Nephron progenitor cell (in vitro differentiated cells): ENCODE data around the gene MEI1.
A peak's percentile ranks its signal among the peaks of the same experiment; 100 is the strongest.
"Not testable (repeated sequence)": the region's sequence is repeated elsewhere in the genome, so short reads cannot be mapped to it uniquely, and the experiment has no call there.

ENCODE experiments used
- DNase-seq: peaks from one replicate; pipeline ENCODE4 v3.0.0; 2021
- H3K27ac Mint-ChIP-seq: 2 replicates; pipeline ENCODE4 v1.8.0; 2021; ENCODE audit warnings: mild to moderate bottlenecking, moderate library complexity, mixed read lengths
- H3K27me3 Mint-ChIP-seq: 2 replicates; pipeline ENCODE4 v1.8.0; 2021; ENCODE audit warnings: mild to moderate bottlenecking, low read depth, mixed read lengths; ENCODE audit not compliant: poor library complexity
- H3K36me3 Mint-ChIP-seq: 2 replicates; pipeline ENCODE4 v1.8.0; 2021; ENCODE audit warnings: low read depth, mixed read lengths
- H3K4me1 Mint-ChIP-seq: 2 replicates; pipeline ENCODE4 v1.8.0; 2021; ENCODE audit warnings: mixed read lengths
- H3K4me3 Mint-ChIP-seq: 2 replicates; pipeline ENCODE4 v1.8.0; 2021; ENCODE audit warnings: mild to moderate bottlenecking, moderate library complexity, mixed read lengths
- H3K9me3 Mint-ChIP-seq: 2 replicates; pipeline ENCODE4 v1.8.0; 2021; ENCODE audit warnings: mild to moderate bottlenecking, moderate library complexity, mixed read lengths
- TF ChIP-seq, protein P1 (sequence below): fragments of 200-600 bp; sonication (generic); IDR thresholded peaks from 2 replicates; pipeline ENCODE4 v1.5.0; 2021; ENCODE audit warnings: antibody characterized with exemption

MEI1 gene

DNA sequence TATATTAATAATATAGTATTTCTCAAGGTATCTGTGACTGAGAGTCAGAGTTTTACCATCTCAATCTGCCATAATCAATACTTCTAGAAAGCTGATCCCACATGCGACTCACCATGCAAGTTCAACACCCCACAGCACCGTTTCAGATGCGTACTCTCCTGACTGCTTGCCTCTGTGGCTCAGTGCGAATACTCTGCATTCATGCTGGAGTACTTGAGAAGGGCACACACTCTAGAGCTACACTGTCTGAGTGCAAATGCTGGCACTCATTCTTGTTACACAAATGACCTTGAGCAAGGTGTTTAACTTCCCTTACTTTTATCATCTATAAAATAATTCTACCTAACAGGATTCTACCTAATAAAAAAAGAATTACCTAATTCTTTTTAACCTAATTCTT, 23.2 kb upstream of the MEI1 start:
- Mint-ChIP-seq H3K4me1 (no peaks in the 10 kb centered on the region), H3K36me3 (peaks cover 62% of the 10 kb centered on the region), H3K27me3 (peaks cover 3% of the 10 kb centered on the region), H3K27ac (no peak overlapping the region), H3K4me3 (no peak overlapping the region), H3K9me3 (no peaks in the 10 kb centered on the region)
- DNase-seq: no peak
- TF ChIP-seq, protein P1, sequence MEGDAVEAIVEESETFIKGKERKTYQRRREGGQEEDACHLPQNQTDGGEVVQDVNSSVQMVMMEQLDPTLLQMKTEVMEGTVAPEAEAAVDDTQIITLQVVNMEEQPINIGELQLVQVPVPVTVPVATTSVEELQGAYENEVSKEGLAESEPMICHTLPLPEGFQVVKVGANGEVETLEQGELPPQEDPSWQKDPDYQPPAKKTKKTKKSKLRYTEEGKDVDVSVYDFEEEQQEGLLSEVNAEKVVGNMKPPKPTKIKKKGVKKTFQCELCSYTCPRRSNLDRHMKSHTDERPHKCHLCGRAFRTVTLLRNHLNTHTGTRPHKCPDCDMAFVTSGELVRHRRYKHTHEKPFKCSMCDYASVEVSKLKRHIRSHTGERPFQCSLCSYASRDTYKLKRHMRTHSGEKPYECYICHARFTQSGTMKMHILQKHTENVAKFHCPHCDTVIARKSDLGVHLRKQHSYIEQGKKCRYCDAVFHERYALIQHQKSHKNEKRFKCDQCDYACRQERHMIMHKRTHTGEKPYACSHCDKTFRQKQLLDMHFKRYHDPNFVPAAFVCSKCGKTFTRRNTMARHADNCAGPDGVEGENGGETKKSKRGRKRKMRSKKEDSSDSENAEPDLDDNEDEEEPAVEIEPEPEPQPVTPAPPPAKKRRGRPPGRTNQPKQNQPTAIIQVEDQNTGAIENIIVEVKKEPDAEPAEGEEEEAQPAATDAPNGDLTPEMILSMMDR: no peak

DNA sequence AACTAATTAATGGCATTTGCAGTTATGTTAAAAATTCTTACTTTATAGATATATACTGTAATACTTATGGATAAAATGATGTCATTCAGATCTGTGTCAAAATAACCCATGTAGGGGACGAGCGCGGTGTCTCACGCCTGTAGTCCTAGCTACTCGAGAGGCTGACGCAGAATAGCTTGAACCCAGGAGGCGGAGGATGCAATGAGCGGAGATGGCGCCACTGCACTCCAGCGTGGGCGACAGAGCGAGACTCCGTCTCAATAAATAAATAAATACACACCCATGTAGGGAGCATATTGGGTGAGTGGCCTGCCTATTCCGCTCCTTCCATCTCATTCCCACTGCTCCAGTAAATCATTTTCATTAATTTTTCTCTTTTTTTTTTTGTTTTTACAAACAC, 17.7 kb upstream of the MEI1 start:
- Mint-ChIP-seq H3K36me3 (peaks cover 44% of the 10 kb centered on the region), H3K9me3 (no peaks in the 10 kb centered on the region), H3K4me1 (peaks cover 9% of the 10 kb centered on the region), H3K27me3 (peaks cover 6% of the 10 kb centered on the region), H3K4me3 (peak overlapping the region; percentile 100), H3K27ac (peak overlapping the region; percentile 68)
- no peak for DNase-seq
- TF ChIP-seq, protein P1: no peak

DNA sequence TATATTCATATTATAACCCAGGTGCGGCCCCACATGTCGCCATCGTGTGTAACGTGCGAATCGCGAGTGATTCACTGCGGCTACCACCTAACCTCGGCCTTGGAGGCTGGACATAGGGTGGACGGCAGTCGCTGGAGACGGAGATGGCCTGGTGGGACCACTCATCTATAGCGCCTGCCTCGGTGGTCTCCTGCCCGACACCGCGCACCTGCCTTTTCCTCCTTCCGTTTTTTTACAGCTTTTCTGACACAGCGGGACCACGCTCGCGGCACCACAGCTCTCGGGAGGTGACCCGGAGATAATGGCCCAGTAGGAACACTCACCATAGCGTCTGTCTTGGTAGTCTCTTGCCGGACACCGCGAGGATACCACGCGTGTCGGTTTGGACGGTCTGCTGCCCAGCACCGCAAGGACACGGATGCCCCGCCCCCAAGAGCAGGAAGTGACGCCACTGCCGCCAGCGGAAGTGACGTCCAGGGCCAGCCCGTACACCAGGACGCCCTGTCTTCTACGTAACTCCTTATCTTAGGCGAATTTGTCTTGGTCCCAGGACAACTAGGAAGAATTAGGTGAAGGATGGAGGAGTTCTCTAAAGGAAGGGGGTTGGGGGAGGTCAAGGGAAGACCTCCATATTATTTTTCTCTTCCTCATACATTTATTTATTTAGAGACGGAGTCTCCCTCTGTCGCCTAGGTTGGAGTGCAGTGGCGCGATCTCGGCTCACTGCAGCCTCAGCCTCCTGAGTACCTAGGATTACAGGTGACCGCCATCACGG, 17.1 kb upstream of the MEI1 start:
- H3K4me3 Mint-ChIP-seq: peak overlapping the region; percentile 100
- H3K4me1 Mint-ChIP-seq: peaks cover 11% of the 10 kb centered on the region
- TF ChIP-seq, protein P1: no peak
- H3K9me3 Mint-ChIP-seq: no peaks in the 10 kb centered on the region
- peak overlapping the region; percentile 100 for H3K27ac Mint-ChIP-seq
- peaks cover 4% of the 10 kb centered on the region for H3K27me3 Mint-ChIP-seq
- DNase-seq: peak; percentile 92
- H3K36me3 Mint-ChIP-seq: peaks cover 41% of the 10 kb centered on the region

DNA sequence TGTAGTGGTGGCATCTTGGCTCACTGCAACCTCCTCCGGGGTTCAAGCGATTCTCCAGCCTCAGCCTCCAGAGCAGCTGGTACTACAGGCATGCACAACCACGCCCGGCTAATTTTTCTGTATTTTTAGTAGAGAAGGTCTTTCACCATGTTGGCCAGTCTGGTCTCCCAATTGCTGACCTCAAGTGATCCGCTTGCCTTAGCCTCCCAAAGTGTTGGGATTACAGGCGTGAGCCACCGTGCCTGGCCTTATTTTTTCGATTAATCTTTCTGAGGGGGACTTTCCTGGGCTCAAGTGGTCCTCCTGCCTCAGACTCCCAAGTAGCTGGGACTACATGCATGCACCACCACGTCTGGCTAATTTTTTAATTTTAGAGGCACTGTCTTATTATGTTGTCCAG, 16.3 kb upstream of the MEI1 start:
- Mint-ChIP-seq H3K27ac (peak overlapping the region; percentile 100), H3K4me1 (peaks cover 20% of the 10 kb centered on the region), H3K4me3 (peak overlapping the region; percentile 100), H3K27me3 (peaks cover 4% of the 10 kb centered on the region), H3K9me3 (no peaks in the 10 kb centered on the region), H3K36me3 (peaks cover 35% of the 10 kb centered on the region)
- TF ChIP-seq, protein P1: no peak
- DNase-seq: no peak

DNA sequence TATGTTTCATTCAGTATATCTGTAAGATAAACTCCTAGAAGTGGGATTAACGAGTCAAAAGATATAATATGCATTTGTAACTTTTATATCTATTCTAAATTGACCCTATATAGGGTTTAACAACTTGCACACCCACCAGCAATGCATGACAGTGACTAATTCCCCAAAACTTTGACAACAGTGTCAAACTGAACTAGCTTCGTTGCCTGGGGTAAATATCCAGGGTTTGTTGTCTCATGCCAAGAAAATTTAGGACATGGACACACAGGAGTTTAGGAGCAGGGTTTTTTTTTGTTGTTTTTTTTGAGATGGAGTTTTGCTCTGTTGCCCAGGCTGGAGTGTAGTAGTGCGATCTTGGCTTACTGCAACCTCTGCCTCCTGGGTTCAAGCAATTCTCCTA, 15.7 kb upstream of the MEI1 start:
- Mint-ChIP-seq H3K9me3 (no peaks in the 10 kb centered on the region), H3K4me1 (peaks cover 22% of the 10 kb centered on the region), H3K27me3 (peaks cover 4% of the 10 kb centered on the region), H3K4me3 (peak overlapping the region; percentile 100), H3K36me3 (peaks cover 30% of the 10 kb centered on the region), H3K27ac (no peak overlapping the region)
- TF ChIP-seq, protein P1: no peak
- no peak for DNase-seq

DNA sequence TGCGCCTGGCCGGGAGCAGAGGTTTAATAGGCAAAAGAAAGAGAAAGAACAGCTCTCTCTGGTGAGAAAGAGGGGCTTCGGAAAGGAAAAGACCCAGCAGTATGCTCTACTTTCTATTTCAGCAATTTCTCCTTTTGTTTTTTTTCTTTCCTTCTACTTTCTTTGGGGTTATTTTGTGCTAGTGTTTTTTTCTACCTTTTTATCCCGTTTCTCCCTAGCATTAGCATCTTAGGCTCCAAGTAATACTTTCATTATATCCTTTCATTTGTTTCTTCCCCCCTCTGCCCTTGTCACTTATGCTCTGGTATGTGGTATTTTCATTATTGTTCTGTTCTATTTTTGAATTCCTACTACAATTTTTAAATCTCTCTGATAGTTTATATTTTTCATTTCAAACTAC, 15.1 kb upstream of the MEI1 start:
- peak overlapping the region; percentile 18 for H3K27ac Mint-ChIP-seq
- peaks cover 4% of the 10 kb centered on the region for H3K27me3 Mint-ChIP-seq
- H3K4me1 Mint-ChIP-seq: peaks cover 26% of the 10 kb centered on the region
- H3K36me3 Mint-ChIP-seq: peaks cover 27% of the 10 kb centered on the region
- TF ChIP-seq, protein P1: no peak
- H3K9me3 Mint-ChIP-seq: no peaks in the 10 kb centered on the region
- no peak for DNase-seq
- no peak overlapping the region for H3K4me3 Mint-ChIP-seq

DNA sequence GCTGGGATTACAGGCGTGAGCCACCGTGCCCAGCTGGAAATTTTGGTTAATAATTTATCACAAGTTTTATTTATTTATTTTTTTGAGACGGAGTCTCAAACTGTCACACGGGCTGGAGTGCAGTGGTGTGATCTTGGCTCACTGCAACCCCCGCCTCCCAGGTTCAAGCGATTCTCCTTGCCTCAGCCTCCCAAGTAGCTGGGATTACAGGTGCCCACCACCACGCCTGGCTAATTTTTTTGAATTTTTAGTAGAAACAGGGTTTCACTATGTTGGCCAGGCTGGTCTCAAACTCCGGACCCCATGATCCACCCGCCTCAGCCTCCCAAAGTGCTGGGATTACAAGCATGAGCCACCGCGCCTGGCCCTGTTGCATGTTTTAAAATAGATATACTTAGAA, 12.4 kb upstream of the MEI1 start:
- not testable (repeated sequence) for H3K9me3 Mint-ChIP-seq, H3K27me3 Mint-ChIP-seq, DNase-seq, H3K36me3 Mint-ChIP-seq, H3K27ac Mint-ChIP-seq
- H3K4me1 Mint-ChIP-seq: peaks cover 24% of the 10 kb centered on the region
- H3K4me3 Mint-ChIP-seq: peak overlapping the region; percentile 90
